H9 (cell line): ENCODE measurements around the gene AFF1. TPM values are rescaled to one million over a fixed set of nuclear protein-coding genes. Genes with fewer than 3 reads are reported as not detected.

Experiments
- DNase-seq: peaks from one replicate; pipeline ENCODE4 v3.0.0-alpha.2; 2017
- H2AFZ ChIP-seq: one replicate; pipeline ENCODE4 v1.6.1; 2013; ENCODE audit warnings: mild to moderate bottlenecking, low read length, control low read depth, moderate library complexity
- H2AK5ac ChIP-seq: 2 replicates; pipeline ENCODE4 v1.6.1; 2013; ENCODE audit warnings: low read length, control low read depth, mixed read lengths; ENCODE audit not compliant: insufficient read length
- H2BK120ac ChIP-seq: one replicate; pipeline ENCODE4 v1.6.1; 2013; ENCODE audit warnings: low read depth, mild to moderate bottlenecking, low read length, control low read depth, inconsistent platforms; ENCODE audit not compliant: poor library complexity, severe bottlenecking
- H2BK12ac ChIP-seq: 2 replicates; pipeline ENCODE4 v1.6.1; 2013; ENCODE audit warnings: low read length, control low read depth, mixed read lengths, low read depth; ENCODE audit not compliant: insufficient read length
- H2BK15ac ChIP-seq: 2 replicates; pipeline ENCODE4 v1.6.1; 2013; ENCODE audit warnings: low read depth, low read length, control low read depth
- H2BK20ac ChIP-seq: one replicate; pipeline ENCODE4 v1.6.1; 2013; ENCODE audit warnings: low read depth, mild to moderate bottlenecking, low read length, control low read depth, inconsistent platforms; ENCODE audit not compliant: poor library complexity, severe bottlenecking
- H2BK5ac ChIP-seq: 2 replicates; pipeline ENCODE4 v1.6.1; 2013; ENCODE audit warnings: low read length, control low read depth, mixed read lengths; ENCODE audit not compliant: insufficient read length
- H3K14ac ChIP-seq: 2 replicates; pipeline ENCODE4 v1.6.1; 2013; ENCODE audit warnings: low read length, control low read depth; ENCODE audit not compliant: insufficient read depth
- H3K18ac ChIP-seq: 2 replicates; pipeline ENCODE4 v1.6.1; 2013; ENCODE audit warnings: low read depth, mild to moderate bottlenecking, mixed read lengths, low read length, control low read depth; ENCODE audit not compliant: insufficient read length
- H3K23ac ChIP-seq: 2 replicates; pipeline ENCODE4 v1.6.1; 2013; ENCODE audit warnings: low read length, control low read depth, mixed read lengths, low read depth; ENCODE audit not compliant: insufficient read length
- H3K23me2 ChIP-seq: 2 replicates; pipeline ENCODE4 v1.6.1; 2013; ENCODE audit warnings: low read depth, mild to moderate bottlenecking, mixed read lengths, low read length, control low read depth; ENCODE audit not compliant: insufficient read length, poor library complexity, severe bottlenecking
- H3K27ac ChIP-seq: 2 replicates; pipeline ENCODE4 v1.5.1; 2013; ENCODE audit warnings: low read length, control low read depth, mixed read lengths, low read depth; ENCODE audit not compliant: insufficient read length
- H3K27me3 ChIP-seq: 2 replicates; pipeline ENCODE4 v1.6.1; 2013; ENCODE audit warnings: low read length, control low read depth, inconsistent platforms; ENCODE audit not compliant: insufficient read depth
- H3K4ac ChIP-seq: 2 replicates; pipeline ENCODE4 v1.6.1; 2013; ENCODE audit warnings: low read depth, mild to moderate bottlenecking, control low read depth, inconsistent platforms, low read length, moderate library complexity
- H3K4me1 ChIP-seq: 2 replicates; pipeline ENCODE4 v1.6.1; 2013; ENCODE audit warnings: low read length, control low read depth, inconsistent platforms; ENCODE audit not compliant: insufficient read depth
- H3K4me2 ChIP-seq: 2 replicates; pipeline ENCODE4 v1.6.1; 2013; ENCODE audit warnings: low read length, control low read depth, mixed read lengths; ENCODE audit not compliant: insufficient read length, insufficient read depth
- H3K56ac ChIP-seq: 2 replicates; pipeline ENCODE4 v1.6.1; 2013; ENCODE audit warnings: low read depth, mild to moderate bottlenecking, mixed read lengths, low read length, control low read depth; ENCODE audit not compliant: insufficient read length
- H3K79me1 ChIP-seq: 2 replicates; pipeline ENCODE4 v1.6.1; 2013; ENCODE audit warnings: low read depth, mild to moderate bottlenecking, moderate library complexity, low read length, control low read depth, inconsistent platforms; ENCODE audit not compliant: insufficient read depth, poor library complexity, severe bottlenecking
- H3K79me2 ChIP-seq: 2 replicates; pipeline ENCODE4 v1.6.1; 2013; ENCODE audit warnings: low read length, control low read depth, inconsistent platforms; ENCODE audit not compliant: insufficient read depth
- H3K9ac ChIP-seq: 2 replicates; pipeline ENCODE4 v1.6.1; 2013; ENCODE audit warnings: low read length, control low read depth, mixed read lengths; ENCODE audit not compliant: insufficient read length; ENCODE audit errors: extremely low read depth
- H3K9me3 ChIP-seq: one replicate; pipeline ENCODE4 v1.6.1; 2013; ENCODE audit warnings: low read depth, low read length, inconsistent platforms; ENCODE audit not compliant: control insufficient read depth
- H3T11ph ChIP-seq: one replicate; pipeline ENCODE4 v1.6.1; 2013; ENCODE audit warnings: mild to moderate bottlenecking, low read length, control low read depth, inconsistent platforms
- H4K20me1 ChIP-seq: one replicate; pipeline ENCODE4 v1.6.1; 2013; ENCODE audit not compliant: control insufficient read depth, insufficient read length, insufficient read depth
- H4K5ac ChIP-seq: 2 replicates; pipeline ENCODE4 v1.6.1; 2013; ENCODE audit warnings: low read depth, mild to moderate bottlenecking, mixed read lengths, low read length, control low read depth; ENCODE audit not compliant: insufficient read length
- H4K8ac ChIP-seq: replicated peaks from 2 replicates; pipeline ENCODE4 v1.6.1; 2013; ENCODE audit warnings: low read length, control low read depth, mixed read lengths, low read depth; ENCODE audit not compliant: insufficient read length
- H4K91ac ChIP-seq: 2 replicates; pipeline ENCODE4 v1.6.1; 2013; ENCODE audit warnings: low read depth, mild to moderate bottlenecking, moderate library complexity, mixed read lengths, low read length, control low read depth; ENCODE audit not compliant: insufficient read length
- H3K27ac Mint-ChIP-seq, 3 experiments: 2 replicates in 2 of 3; 3 replicates in 1 of 3; pipeline ENCODE4 v1.8.0; 2020 to 2021; ENCODE audit warnings: mixed read lengths in 3 of 3, mild to moderate bottlenecking in 1 of 3, moderate library complexity in 1 of 3
- H3K27me3 Mint-ChIP-seq: 2 replicates; pipeline ENCODE4 v1.8.0; 2021; ENCODE audit warnings: low read depth, mild to moderate bottlenecking, moderate library complexity, mixed read lengths
- H3K36me3 Mint-ChIP-seq, 3 experiments: 2 replicates in 2 of 3; 3 replicates in 1 of 3; pipeline ENCODE4 v1.8.0; 2020 to 2021; ENCODE audit warnings: low read depth in 3 of 3, mixed read lengths in 3 of 3; ENCODE audit not compliant: insufficient read depth in 1 of 3
- H3K4me1 Mint-ChIP-seq, 2 experiments: 2 replicates each; pipeline ENCODE4 v1.8.0; 2020; ENCODE audit warnings: mixed read lengths in 2 of 2
- H3K4me3 Mint-ChIP-seq, 2 experiments: 2 replicates in 1 of 2; 3 replicates in 1 of 2; pipeline ENCODE4 v1.8.0; 2020 to 2021; ENCODE audit warnings: mild to moderate bottlenecking in 2 of 2, mixed read lengths in 2 of 2, moderate library complexity in 1 of 2
- H3K9me3 Mint-ChIP-seq, 2 experiments: 2 replicates in 1 of 2; 3 replicates in 1 of 2; pipeline ENCODE4 v1.8.0; 2020; ENCODE audit warnings: mild to moderate bottlenecking in 2 of 2, mixed read lengths in 2 of 2, moderate library complexity in 1 of 2
- WGBS: extraction: QIAGEN DNeasy Blood & Tissue Kit; methylation state at CpG from one replicate; pipeline ENCODE4 v1.1.7; 2013; ENCODE audit warnings: missing lambda C conversion rate, low lambda C conversion rate, mixed read lengths; ENCODE audit not compliant: insufficient read length; ENCODE audit errors: extremely low coverage; 5-methylcytosine and 5-hydroxymethylcytosine counted together
- total RNA-seq: library from RNA; stranded (reverse); gene quantifications from 2 replicates; pipeline ENCODE4 v1.2.1, GENCODE V29; 2021
- TF ChIP-seq, protein P1 (sequence below): fragments of 200-600 bp; sonication (generic); conservative IDR thresholded peaks from 3 replicates; pipeline ENCODE4 v1.8.0; 2021; ENCODE audit warnings: antibody characterized with exemption, mild to moderate bottlenecking

The AFF1 gene
- total RNA-seq, 1 experiment from 2014 or later: 74.5 TPM

DNA sequence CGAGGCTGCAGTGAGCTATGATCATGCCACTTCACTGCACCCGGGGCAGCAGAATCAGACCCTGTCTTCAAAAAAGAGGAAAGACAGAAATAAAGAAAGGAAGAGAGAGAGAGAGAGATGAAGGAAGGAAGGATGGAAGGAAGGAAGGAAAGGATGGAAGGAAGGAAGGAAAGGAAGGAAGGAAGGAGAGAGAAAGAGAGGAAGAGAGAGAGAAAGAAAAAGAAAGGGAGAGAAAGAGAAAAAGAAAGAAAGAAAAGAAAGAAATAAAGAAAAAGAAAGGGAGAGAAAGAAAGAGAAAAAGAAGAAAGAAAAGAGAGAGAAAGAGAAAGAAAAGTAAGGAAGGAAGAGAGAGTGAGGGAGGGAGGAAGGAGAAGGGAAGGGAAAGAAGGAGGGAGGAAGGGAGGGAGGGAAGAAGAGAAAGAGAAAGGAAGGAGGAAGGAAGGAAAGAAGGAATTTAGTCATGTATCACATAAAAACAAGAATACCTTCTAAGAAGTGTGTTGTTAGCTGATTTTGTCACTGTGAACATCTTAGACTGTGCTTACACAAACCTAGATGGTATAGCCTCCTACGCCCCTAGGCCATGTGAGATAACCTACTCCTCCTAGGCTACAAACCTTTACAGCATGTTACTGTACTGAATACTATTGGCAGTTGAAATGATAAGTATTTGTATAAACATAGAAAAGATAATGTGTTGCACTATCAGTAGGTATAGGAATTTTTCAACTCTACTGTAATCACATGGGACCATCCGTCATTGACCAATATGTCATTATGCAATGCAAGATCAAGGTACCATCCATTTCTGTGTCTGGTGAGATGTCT lies 17.4 kb upstream of the AFF1 start:
- TF ChIP-seq, protein P1, sequence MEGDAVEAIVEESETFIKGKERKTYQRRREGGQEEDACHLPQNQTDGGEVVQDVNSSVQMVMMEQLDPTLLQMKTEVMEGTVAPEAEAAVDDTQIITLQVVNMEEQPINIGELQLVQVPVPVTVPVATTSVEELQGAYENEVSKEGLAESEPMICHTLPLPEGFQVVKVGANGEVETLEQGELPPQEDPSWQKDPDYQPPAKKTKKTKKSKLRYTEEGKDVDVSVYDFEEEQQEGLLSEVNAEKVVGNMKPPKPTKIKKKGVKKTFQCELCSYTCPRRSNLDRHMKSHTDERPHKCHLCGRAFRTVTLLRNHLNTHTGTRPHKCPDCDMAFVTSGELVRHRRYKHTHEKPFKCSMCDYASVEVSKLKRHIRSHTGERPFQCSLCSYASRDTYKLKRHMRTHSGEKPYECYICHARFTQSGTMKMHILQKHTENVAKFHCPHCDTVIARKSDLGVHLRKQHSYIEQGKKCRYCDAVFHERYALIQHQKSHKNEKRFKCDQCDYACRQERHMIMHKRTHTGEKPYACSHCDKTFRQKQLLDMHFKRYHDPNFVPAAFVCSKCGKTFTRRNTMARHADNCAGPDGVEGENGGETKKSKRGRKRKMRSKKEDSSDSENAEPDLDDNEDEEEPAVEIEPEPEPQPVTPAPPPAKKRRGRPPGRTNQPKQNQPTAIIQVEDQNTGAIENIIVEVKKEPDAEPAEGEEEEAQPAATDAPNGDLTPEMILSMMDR: no peak
- Mint-ChIP-seq H3K4me1 (no peaks in the 10 kb centered on the region; a peak in 1 of 4 replicates), H3K27ac (peak overlapping the region in 1 of 3 experiments; percentile 83; a peak in 1 of 7 replicates), H3K27me3 (no peaks in the 10 kb centered on the region), H3K4me3 (no peak overlapping the region), H3K36me3 (no peaks in the 10 kb centered on the region; a peak in 1 of 7 replicates), H3K9me3 (no peaks in the 10 kb centered on the region)
- no peak for DNase-seq
- Histone ChIP-seq H2BK20ac (no peak overlapping the region), H3K4me2 (no peak overlapping the region), H2BK15ac (no peak overlapping the region), H4K5ac (no peak overlapping the region), H2AK5ac (no peak overlapping the region), H3K9me3 (no peaks in the 10 kb centered on the region), H3K14ac (no peak overlapping the region), H3K9ac (no peak overlapping the region), H4K20me1 (peaks cover 4% of the 10 kb centered on the region), H3K4ac (no peak overlapping the region), H4K8ac (no peak overlapping the region), H3K79me2 (no peaks in the 10 kb centered on the region), H3K56ac (no peak overlapping the region), H3K79me1 (no peaks in the 10 kb centered on the region), H2BK5ac (no peak overlapping the region), H3K27ac (no peak overlapping the region), H2BK120ac (no peak overlapping the region), H3K23ac (no peak overlapping the region), H2BK12ac (no peak overlapping the region), H3K23me2 (no peaks in the 10 kb centered on the region), H2AFZ (no peak overlapping the region), H3K27me3 (no peaks in the 10 kb centered on the region), H4K91ac (no peak overlapping the region), H3K18ac (no peak overlapping the region), H3T11ph (no peak overlapping the region), H3K4me1 (no peaks in the 10 kb centered on the region)
- WGBS: no CpG with 5 or more reads among the region's 4 CpGs
